Trophoblast cell (in vitro differentiated cells and primary cell): ENCODE measurements around the gene PMM1.

ENCODE experiments used
- DNase-seq, 2 donors: peaks; one replicate each; pipeline ENCODE4 v3.0.0-alpha.2; 2016
- H2AFZ ChIP-seq: 2 replicates; pipeline ENCODE4 v1.6.1; 2013; ENCODE audit warnings: low read length, moderate library complexity, mild to moderate bottlenecking; ENCODE audit not compliant: insufficient read depth, poor library complexity
- H2AK5ac ChIP-seq: 2 replicates; pipeline ENCODE4 v1.6.1; 2013; ENCODE audit warnings: mild to moderate bottlenecking, low read length
- H2BK120ac ChIP-seq: 2 replicates; pipeline ENCODE4 v1.6.1; 2013; ENCODE audit warnings: low read length, mild to moderate bottlenecking, moderate library complexity; ENCODE audit not compliant: insufficient read depth, poor library complexity
- H2BK12ac ChIP-seq: 2 replicates; pipeline ENCODE4 v1.6.1; 2013; ENCODE audit warnings: mild to moderate bottlenecking, low read length, moderate library complexity
- H2BK5ac ChIP-seq: 2 replicates; pipeline ENCODE4 v1.6.1; 2013; ENCODE audit warnings: low read length, low read depth, moderate library complexity, mild to moderate bottlenecking; ENCODE audit not compliant: poor library complexity
- H3K14ac ChIP-seq: 2 replicates; pipeline ENCODE4 v1.6.1; 2013; ENCODE audit warnings: mild to moderate bottlenecking, low read length
- H3K18ac ChIP-seq: 2 replicates; pipeline ENCODE4 v1.6.1; 2013; ENCODE audit warnings: mild to moderate bottlenecking, low read length
- H3K23ac ChIP-seq: 2 replicates; pipeline ENCODE4 v1.6.1; 2013; ENCODE audit warnings: low read length
- H3K27ac ChIP-seq: 2 replicates; pipeline ENCODE4 v1.5.1; 2013; ENCODE audit warnings: low read depth, mild to moderate bottlenecking, inconsistent platforms, low read length, moderate library complexity
- H3K27me3 ChIP-seq: 2 replicates; pipeline ENCODE4 v1.6.1; 2013; ENCODE audit warnings: inconsistent platforms, mild to moderate bottlenecking, low read length, moderate library complexity; ENCODE audit not compliant: insufficient read depth
- H3K36me3 ChIP-seq, 2 experiments: 1 replicate in 1 of 2; 2 replicates in 1 of 2; pipeline ENCODE4 v1.6.1; 2013; ENCODE audit warnings: low read length in 2 of 2, mild to moderate bottlenecking in 2 of 2, moderate library complexity in 1 of 2; ENCODE audit not compliant: insufficient read depth in 2 of 2, control insufficient read depth in 1 of 2
- H3K4ac ChIP-seq: 2 replicates; pipeline ENCODE4 v1.6.1; 2013; ENCODE audit warnings: low read depth, mild to moderate bottlenecking, low read length, moderate library complexity
- H3K4me1 ChIP-seq, 2 experiments: 1 replicate in 1 of 2; 2 replicates in 1 of 2; pipeline ENCODE4 v1.6.1; 2013; ENCODE audit warnings: low read length in 2 of 2, mild to moderate bottlenecking in 2 of 2, moderate library complexity in 1 of 2; ENCODE audit not compliant: insufficient read depth in 2 of 2, control insufficient read depth in 1 of 2
- H3K4me2 ChIP-seq: 2 replicates; pipeline ENCODE4 v1.6.1; 2013; ENCODE audit warnings: inconsistent platforms, mild to moderate bottlenecking, low read length, moderate library complexity
- H3K4me3 ChIP-seq: 2 replicates; pipeline ENCODE4 v1.5.1; 2013; ENCODE audit warnings: mild to moderate bottlenecking, low read depth, low read length, inconsistent platforms
- H3K79me1 ChIP-seq: one replicate; pipeline ENCODE4 v1.6.1; 2013; ENCODE audit warnings: low read length
- H3K79me2 ChIP-seq: 2 replicates; pipeline ENCODE4 v1.6.1; 2013; ENCODE audit warnings: low read length, mild to moderate bottlenecking; ENCODE audit not compliant: control insufficient read depth, insufficient read depth, poor library complexity
- H3K9ac ChIP-seq: 2 replicates; pipeline ENCODE4 v1.6.1; 2013; ENCODE audit warnings: mild to moderate bottlenecking, low read length
- H3K9me3 ChIP-seq: 2 replicates; pipeline ENCODE4 v1.6.1; 2013; ENCODE audit warnings: low read depth, mild to moderate bottlenecking, control low read depth, inconsistent platforms, low read length; ENCODE audit not compliant: insufficient read depth
- H4K12ac ChIP-seq: 2 replicates; pipeline ENCODE4 v1.6.1; 2013; ENCODE audit warnings: low read depth, mild to moderate bottlenecking, low read length, moderate library complexity
- H4K8ac ChIP-seq: 2 replicates; pipeline ENCODE4 v1.6.1; 2013; ENCODE audit warnings: low read depth, mild to moderate bottlenecking, low read length, moderate library complexity
- H4K91ac ChIP-seq: one replicate; pipeline ENCODE4 v1.6.1; 2013; ENCODE audit warnings: low read depth, mild to moderate bottlenecking, low read length, moderate library complexity
- WGBS: extraction: QIAGEN DNeasy Blood & Tissue Kit; methylation state at CpG from one replicate; pipeline ENCODE4 v1.1.7; 2013; ENCODE audit warnings: missing lambda C conversion rate; ENCODE audit not compliant: insufficient read length, insufficient coverage; ENCODE audit errors: extremely low coverage; 5-methylcytosine and 5-hydroxymethylcytosine counted together

Gene PMM1

GRCh38 chr22:41587347-41587723 lies 2.3 kb downstream of the PMM1 start:
- Histone ChIP-seq H3K4me3 (peak overlapping the region; percentile 34), H3K36me3 (peaks cover 10 to 22% of the 10 kb centered on the region in 2 experiments), H3K27ac (no peak overlapping the region), H2BK12ac (no peak overlapping the region), H3K23ac (no peak overlapping the region), H4K8ac (no peak overlapping the region), H3K18ac (no peak overlapping the region), H3K79me2 (peaks cover 7% of the 10 kb centered on the region), H3K4me2 (no peak overlapping the region), H2BK120ac (no peak overlapping the region), H2BK5ac (no peak overlapping the region), H3K9ac (no peak overlapping the region), H3K27me3 (no peaks in the 10 kb centered on the region), H3K9me3 (no peaks in the 10 kb centered on the region), H3K4me1 (peaks cover 0 to 9% of the 10 kb centered on the region in 2 experiments), H4K91ac (no peak overlapping the region), H3K79me1 (peaks cover 7% of the 10 kb centered on the region), H3K4ac (no peak overlapping the region), H3K14ac (no peak overlapping the region), H2AK5ac (no peak overlapping the region), H4K12ac (no peak overlapping the region), H2AFZ (no peak overlapping the region)
- no CpG with 5 or more reads among the region's 7 CpGs for WGBS
- DNase-seq = no peak

- H4K91ac ChIP-seq = no peak overlapping the region
- H3K27me3 ChIP-seq = no peaks in the 10 kb centered on the region
- H3K79me2 ChIP-seq = peaks cover 7% of the 10 kb centered on the region
- H3K4ac ChIP-seq = no peak overlapping the region
- H3K4me2 ChIP-seq = no peak overlapping the region
- no peak overlapping the region for H3K4me3 ChIP-seq
- peaks cover 0 to 9% of the 10 kb centered on the region in 2 experiments for H3K4me1 ChIP-seq
- no peak overlapping the region for H3K18ac ChIP-seq
- H3K9me3 ChIP-seq = no peaks in the 10 kb centered on the region
- DNase-seq = no peak
- H3K79me1 ChIP-seq = peaks cover 7% of the 10 kb centered on the region
- H4K12ac ChIP-seq = no peak overlapping the region
- H2BK12ac ChIP-seq = no peak overlapping the region
- no CpG with 5 or more reads among the region's 7 CpGs for WGBS
- no peak overlapping the region for H2AFZ ChIP-seq
- H2BK120ac ChIP-seq = no peak overlapping the region
- no peak overlapping the region for H2AK5ac ChIP-seq
- H2BK5ac ChIP-seq = no peak overlapping the region
- H3K9ac ChIP-seq = no peak overlapping the region
- no peak overlapping the region for H3K14ac ChIP-seq
- H3K23ac ChIP-seq = no peak overlapping the region
- peaks cover 10 to 26% of the 10 kb centered on the region in 2 experiments for H3K36me3 ChIP-seq
- H3K27ac ChIP-seq = no peak overlapping the region
- no peak overlapping the region for H4K8ac ChIP-seq
These were observed 3.7 kb downstream of the PMM1 start for GRCh38 chr22:41585898-41586297.

GRCh38 chr22:41584881-41585280 lies 4.8 kb downstream of the PMM1 start:
- no CpG with 5 or more reads among the region's 6 CpGs for WGBS
- no peak for DNase-seq
- Histone ChIP-seq H3K4me3 (no peak overlapping the region), H3K79me2 (peaks cover 5% of the 10 kb centered on the region), H3K27ac (no peak overlapping the region), H2AK5ac (no peak overlapping the region), H2AFZ (no peak overlapping the region), H4K91ac (no peak overlapping the region), H3K79me1 (peaks cover 5% of the 10 kb centered on the region), H4K12ac (no peak overlapping the region), H2BK12ac (no peak overlapping the region), H3K23ac (no peak overlapping the region), H3K14ac (no peak overlapping the region), H3K9ac (no peak overlapping the region), H3K18ac (no peak overlapping the region), H3K36me3 (peaks cover 14 to 31% of the 10 kb centered on the region in 2 experiments), H2BK5ac (no peak overlapping the region), H3K27me3 (no peaks in the 10 kb centered on the region), H2BK120ac (no peak overlapping the region), H3K4me1 (peaks cover 0 to 9% of the 10 kb centered on the region in 2 experiments), H3K4ac (no peak overlapping the region), H3K4me2 (no peak overlapping the region), H4K8ac (no peak overlapping the region), H3K9me3 (no peaks in the 10 kb centered on the region)

GRCh38 chr22:41582694-41583093 lies 6.9 kb downstream of the PMM1 start:
- DNase-seq = no peak
- no peaks in the 10 kb centered on the region for H3K79me2 ChIP-seq
- H2BK5ac ChIP-seq = no peak overlapping the region
- no peak overlapping the region for H4K91ac ChIP-seq
- H3K27me3 ChIP-seq = no peaks in the 10 kb centered on the region
- H2AK5ac ChIP-seq = no peak overlapping the region
- no peak overlapping the region for H3K4me2 ChIP-seq
- H3K4me3 ChIP-seq = no peak overlapping the region
- no peak overlapping the region for H4K8ac ChIP-seq
- H3K4me1 ChIP-seq = no peaks in the 10 kb centered on the region
- no peak overlapping the region for H2AFZ ChIP-seq
- no peaks in the 10 kb centered on the region for H3K79me1 ChIP-seq
- H3K4ac ChIP-seq = no peak overlapping the region
- H3K9ac ChIP-seq = no peak overlapping the region
- H3K14ac ChIP-seq = no peak overlapping the region
- WGBS = no CpG with 5 or more reads among the region's 8 CpGs
- no peak overlapping the region for H4K12ac ChIP-seq
- no peak overlapping the region for H3K18ac ChIP-seq
- no peak overlapping the region for H2BK120ac ChIP-seq
- no peak overlapping the region for H3K23ac ChIP-seq
- H3K27ac ChIP-seq = no peak overlapping the region
- H2BK12ac ChIP-seq = no peak overlapping the region
- no peaks in the 10 kb centered on the region for H3K9me3 ChIP-seq
- peaks cover 32 to 50% of the 10 kb centered on the region in 2 experiments for H3K36me3 ChIP-seq
